Adrenal gland (tissue), 5 donors: ENCODE data around the gene LMAN2.

Experiments used
- CTCF ChIP-seq, 6 experiments: fragments of 450-650 bp in 4 of 6; fragments of 200-600 bp in 2 of 6; sonication (generic) in 1 of 6; IDR thresholded peaks; 1 replicate in 5 of 6; 2 replicates in 1 of 6; pipeline versions ENCODE4 v1.5.1 to v1.8.0; 2016 to 2021; ENCODE audit warnings: antibody characterized with exemption in 6 of 6, mild to moderate bottlenecking in 2 of 6, moderate library complexity in 1 of 6
- POLR2A ChIP-seq, 2 donors: fragments of 450-650 bp; IDR thresholded peaks; one replicate each; pipeline ENCODE4 v1.6.1; 2017; ENCODE audit warnings: antibody characterized with exemption in 2 of 2, mild to moderate bottlenecking in 2 of 2, moderate library complexity in 1 of 2
- donor health status: DM: no; HTN: no; CAD: no.

- no peak for TF ChIP-seq CTCF (IDR thresholded peaks at IDR 0.05)
- TF ChIP-seq POLR2A (IDR thresholded peaks at IDR 0.05), result no peak
These were observed 21.6 kb downstream of the LMAN2 start for GRCh38 chr5:177329883-177330282.
